HEK293 (cell line): ENCODE results near the gene NDUFV1.

Source experiments
- FEZF1 ChIP-seq: fragments of 450-650 bp; formaldehyde crosslinking; IDR thresholded peaks from 2 replicates; pipeline ENCODE4 v1.5.1; 2016; ENCODE audit warnings: missing biosample characterization, missing genetic modification characterization
- ZBTB7A ChIP-seq: fragments of 450-650 bp; formaldehyde crosslinking; IDR thresholded peaks from 2 replicates; pipeline ENCODE4 v1.5.1; 2016; ENCODE audit warnings: low read depth, missing biosample characterization, missing genetic modification characterization
- ZNF112 ChIP-seq: fragments of 450-650 bp; formaldehyde crosslinking; IDR thresholded peaks from 2 replicates; pipeline ENCODE4 v1.5.0; 2017; ENCODE audit warnings: missing biosample characterization, missing genetic modification characterization
- ZNF274 ChIP-seq, 2 experiments: fragments of 200-500 bp in 1 of 2; fragments of 450-650 bp in 1 of 2; sonication (Bioruptor generic) in 1 of 2; formaldehyde crosslinking in 1 of 2; IDR thresholded peaks; 2 replicates each; pipeline versions ENCODE4 v1.5.1 to v1.6.1; 2014 to 2016; ENCODE audit warnings: borderline replicate concordance in 1 of 2, inconsistent platforms in 1 of 2, low read length in 1 of 2, missing biosample characterization in 1 of 2, missing genetic modification characterization in 1 of 2
- ZSCAN30 ChIP-seq: fragments of 450-650 bp; IDR thresholded peaks from 2 replicates; pipeline ENCODE4 v1.5.1; 2018; ENCODE audit warnings: missing biosample characterization, mild to moderate bottlenecking, missing genetic modification characterization, moderate library complexity
- TF ChIP-seq, protein P1 (sequence below): fragments of 450-650 bp; formaldehyde crosslinking; IDR thresholded peaks from 2 replicates; pipeline ENCODE4 v1.5.1; 2017; ENCODE audit warnings: missing biosample characterization, missing genetic modification characterization
- TF ChIP-seq, protein P2 (sequence below): fragments of 450-650 bp; formaldehyde crosslinking; IDR thresholded peaks from 2 replicates; pipeline ENCODE4 v1.5.1; 2016; ENCODE audit warnings: missing biosample characterization, missing genetic modification characterization
- TF ChIP-seq, protein P3 (sequence below): fragments of 450-650 bp; formaldehyde crosslinking; IDR thresholded peaks from 2 replicates; pipeline ENCODE4 v1.5.1; 2016; ENCODE audit warnings: missing biosample characterization, missing genetic modification characterization
- TF ChIP-seq, protein P4 (sequence below): fragments of 450-650 bp; formaldehyde crosslinking; IDR thresholded peaks from 2 replicates; pipeline ENCODE4 v1.5.1; 2016; ENCODE audit warnings: missing biosample characterization, missing genetic modification characterization
- TF ChIP-seq, protein P5 (sequence below): fragments of 450-650 bp; formaldehyde crosslinking; IDR thresholded peaks from 2 replicates; pipeline ENCODE4 v1.5.1; 2016; ENCODE audit warnings: missing biosample characterization, missing genetic modification characterization

DNA sequence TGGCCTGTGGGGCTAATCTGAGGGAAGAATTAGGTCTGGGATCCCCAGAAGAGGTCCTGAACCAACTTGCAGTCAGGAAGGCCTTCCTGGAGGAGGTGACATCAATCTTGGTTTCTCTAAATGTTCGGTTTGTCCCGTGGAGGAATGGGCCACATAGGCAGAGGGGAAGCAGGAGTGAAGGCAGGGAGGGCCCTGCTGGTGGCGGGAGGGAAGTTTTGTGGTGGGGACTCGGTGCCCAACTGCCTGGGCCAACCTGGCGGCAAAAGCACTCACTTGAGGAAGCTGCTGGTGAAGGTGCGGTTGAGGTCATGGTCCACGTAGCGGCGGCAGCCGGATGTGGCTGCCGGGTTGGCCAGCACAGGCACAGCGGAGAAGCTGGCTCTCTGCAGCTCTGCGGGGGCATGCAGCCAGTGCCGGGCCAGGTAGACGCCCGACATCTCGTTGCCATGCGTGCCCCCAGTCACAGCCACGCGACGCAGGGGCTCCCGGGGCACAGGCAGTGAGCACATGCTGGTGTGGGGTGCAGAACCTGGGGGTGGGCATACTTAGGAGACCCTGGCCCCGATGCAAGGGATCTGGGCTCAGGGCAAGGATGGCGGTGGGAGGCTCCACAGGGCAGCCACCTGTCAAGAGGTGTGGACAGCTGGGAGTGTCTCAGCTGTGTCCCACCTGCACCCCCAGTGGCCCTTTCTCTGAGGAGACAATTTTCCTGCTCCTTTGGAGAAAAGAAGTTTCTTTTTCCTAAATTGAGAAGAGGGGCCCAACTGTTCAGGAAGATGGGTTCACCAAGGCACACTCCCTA is 40.0 kb downstream of the NDUFV1 start:
- TF ChIP-seq, protein P1, sequence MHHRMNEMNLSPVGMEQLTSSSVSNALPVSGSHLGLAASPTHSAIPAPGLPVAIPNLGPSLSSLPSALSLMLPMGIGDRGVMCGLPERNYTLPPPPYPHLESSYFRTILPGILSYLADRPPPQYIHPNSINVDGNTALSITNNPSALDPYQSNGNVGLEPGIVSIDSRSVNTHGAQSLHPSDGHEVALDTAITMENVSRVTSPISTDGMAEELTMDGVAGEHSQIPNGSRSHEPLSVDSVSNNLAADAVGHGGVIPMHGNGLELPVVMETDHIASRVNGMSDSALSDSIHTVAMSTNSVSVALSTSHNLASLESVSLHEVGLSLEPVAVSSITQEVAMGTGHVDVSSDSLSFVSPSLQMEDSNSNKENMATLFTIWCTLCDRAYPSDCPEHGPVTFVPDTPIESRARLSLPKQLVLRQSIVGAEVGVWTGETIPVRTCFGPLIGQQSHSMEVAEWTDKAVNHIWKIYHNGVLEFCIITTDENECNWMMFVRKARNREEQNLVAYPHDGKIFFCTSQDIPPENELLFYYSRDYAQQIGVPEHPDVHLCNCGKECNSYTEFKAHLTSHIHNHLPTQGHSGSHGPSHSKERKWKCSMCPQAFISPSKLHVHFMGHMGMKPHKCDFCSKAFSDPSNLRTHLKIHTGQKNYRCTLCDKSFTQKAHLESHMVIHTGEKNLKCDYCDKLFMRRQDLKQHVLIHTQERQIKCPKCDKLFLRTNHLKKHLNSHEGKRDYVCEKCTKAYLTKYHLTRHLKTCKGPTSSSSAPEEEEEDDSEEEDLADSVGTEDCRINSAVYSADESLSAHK = no peak
- no peak for TF ChIP-seq ZBTB7A
- TF ChIP-seq, protein P2, sequence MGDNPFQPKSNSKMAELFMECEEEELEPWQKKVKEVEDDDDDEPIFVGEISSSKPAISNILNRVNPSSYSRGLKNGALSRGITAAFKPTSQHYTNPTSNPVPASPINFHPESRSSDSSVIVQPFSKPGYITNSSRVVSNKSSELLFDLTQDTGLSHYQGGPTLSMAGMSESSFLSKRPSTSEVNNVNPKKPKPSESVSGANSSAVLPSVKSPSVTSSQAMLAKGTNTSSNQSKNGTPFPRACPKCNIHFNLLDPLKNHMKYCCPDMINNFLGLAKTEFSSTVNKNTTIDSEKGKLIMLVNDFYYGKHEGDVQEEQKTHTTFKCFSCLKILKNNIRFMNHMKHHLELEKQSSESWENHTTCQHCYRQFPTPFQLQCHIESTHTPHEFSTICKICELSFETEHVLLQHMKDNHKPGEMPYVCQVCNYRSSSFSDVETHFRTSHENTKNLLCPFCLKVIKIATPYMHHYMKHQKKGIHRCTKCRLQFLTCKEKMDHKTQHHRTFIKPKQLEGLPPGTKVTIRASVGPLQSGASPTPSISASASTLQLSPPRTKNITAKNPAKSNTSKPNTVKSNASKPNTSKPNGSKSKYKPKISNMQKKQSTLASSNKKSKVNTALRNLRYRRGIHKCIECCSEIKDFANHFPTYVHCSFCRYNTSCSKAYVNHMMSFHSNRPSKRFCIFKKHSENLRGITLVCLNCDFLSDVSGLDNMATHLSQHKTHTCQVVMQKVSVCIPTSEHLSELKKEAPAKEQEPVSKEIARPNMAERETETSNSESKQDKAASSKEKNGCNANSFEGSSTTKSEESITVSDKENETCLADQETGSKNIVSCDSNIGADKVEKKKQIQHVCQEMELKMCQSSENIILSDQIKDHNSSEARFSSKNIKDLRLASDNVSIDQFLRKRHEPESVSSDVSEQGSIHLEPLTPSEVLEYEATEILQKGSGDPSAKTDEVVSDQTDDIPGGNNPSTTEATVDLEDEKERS = no peak
- no peak for TF ChIP-seq FEZF1 (tag by site-specific recombination)
- TF ChIP-seq ZNF112 (tag by site-specific recombination) = no peak
- TF ChIP-seq ZNF274 (IDR thresholded peaks at IDR 0.05; ENCODE audit: low read length) = no peak
- no peak for TF ChIP-seq ZNF274 (tag by site-specific recombination; IDR thresholded peaks at IDR 0.05; ENCODE audit: borderline replicate concordance)
- TF ChIP-seq, protein P3, sequence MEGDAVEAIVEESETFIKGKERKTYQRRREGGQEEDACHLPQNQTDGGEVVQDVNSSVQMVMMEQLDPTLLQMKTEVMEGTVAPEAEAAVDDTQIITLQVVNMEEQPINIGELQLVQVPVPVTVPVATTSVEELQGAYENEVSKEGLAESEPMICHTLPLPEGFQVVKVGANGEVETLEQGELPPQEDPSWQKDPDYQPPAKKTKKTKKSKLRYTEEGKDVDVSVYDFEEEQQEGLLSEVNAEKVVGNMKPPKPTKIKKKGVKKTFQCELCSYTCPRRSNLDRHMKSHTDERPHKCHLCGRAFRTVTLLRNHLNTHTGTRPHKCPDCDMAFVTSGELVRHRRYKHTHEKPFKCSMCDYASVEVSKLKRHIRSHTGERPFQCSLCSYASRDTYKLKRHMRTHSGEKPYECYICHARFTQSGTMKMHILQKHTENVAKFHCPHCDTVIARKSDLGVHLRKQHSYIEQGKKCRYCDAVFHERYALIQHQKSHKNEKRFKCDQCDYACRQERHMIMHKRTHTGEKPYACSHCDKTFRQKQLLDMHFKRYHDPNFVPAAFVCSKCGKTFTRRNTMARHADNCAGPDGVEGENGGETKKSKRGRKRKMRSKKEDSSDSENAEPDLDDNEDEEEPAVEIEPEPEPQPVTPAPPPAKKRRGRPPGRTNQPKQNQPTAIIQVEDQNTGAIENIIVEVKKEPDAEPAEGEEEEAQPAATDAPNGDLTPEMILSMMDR (tag by site-specific recombination) = no peak
- TF ChIP-seq, protein P4, sequence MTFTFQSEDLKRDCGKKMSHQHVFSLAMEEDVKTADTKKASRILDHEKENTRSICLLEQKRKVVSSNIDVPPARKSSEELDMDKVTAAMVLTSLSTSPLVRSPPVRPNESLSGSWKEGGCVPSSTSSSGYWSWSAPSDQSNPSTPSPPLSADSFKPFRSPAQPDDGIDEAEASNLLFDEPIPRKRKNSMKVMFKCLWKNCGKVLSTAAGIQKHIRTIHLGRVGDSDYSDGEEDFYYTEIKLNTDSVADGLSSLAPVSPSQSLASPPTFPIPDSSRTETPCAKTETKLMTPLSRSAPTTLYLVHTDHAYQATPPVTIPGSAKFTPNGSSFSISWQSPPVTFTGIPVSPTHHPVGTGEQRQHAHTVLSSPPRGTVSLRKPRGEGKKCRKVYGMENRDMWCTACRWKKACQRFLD (tag by site-specific recombination) = no peak
- TF ChIP-seq ZSCAN30 (tag by site-specific recombination) = no peak
- TF ChIP-seq, protein P5, sequence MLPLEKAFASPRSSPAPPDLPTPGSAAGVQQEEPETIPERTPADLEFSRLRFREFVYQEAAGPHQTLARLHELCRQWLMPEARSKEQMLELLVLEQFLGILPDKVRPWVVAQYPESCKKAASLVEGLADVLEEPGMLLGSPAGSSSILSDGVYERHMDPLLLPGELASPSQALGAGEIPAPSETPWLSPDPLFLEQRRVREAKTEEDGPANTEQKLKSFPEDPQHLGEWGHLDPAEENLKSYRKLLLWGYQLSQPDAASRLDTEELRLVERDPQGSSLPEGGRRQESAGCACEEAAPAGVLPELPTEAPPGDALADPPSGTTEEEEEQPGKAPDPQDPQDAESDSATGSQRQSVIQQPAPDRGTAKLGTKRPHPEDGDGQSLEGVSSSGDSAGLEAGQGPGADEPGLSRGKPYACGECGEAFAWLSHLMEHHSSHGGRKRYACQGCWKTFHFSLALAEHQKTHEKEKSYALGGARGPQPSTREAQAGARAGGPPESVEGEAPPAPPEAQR (tag by site-specific recombination) = no peak
